H4 (cell line): Measurements from ENCODE around the gene DDI2. TPM values are rescaled to one million over a fixed set of nuclear protein-coding genes. Genes with fewer than 3 reads are reported as not detected.
"Not testable (repeated sequence)": the region's sequence is repeated elsewhere in the genome, so short reads cannot be mapped to it uniquely, and the experiment has no call there.

Experiments used
- DNase-seq: peaks from one replicate; pipeline ENCODE4 v3.0.0-alpha.2; 2015; ENCODE audit warnings: low spot score
- total RNA-seq: library from RNA; depleted of rRNA; stranded (reverse); fragments of >200 nt; shearing (Covaris generic); gene quantifications from 2 replicates; pipeline ENCODE4 v1.2.3, GENCODE V29; 2014

Gene DDI2
- total RNA-seq, 1 experiment from 2014 or later = 4.5 TPM

- no peak for DNase-seq
These were observed 19.2 kb downstream of the DDI2 start for GRCh38 chr1:15636436-15636835.

- no peak for DNase-seq
These were observed 20.6 kb downstream of the DDI2 start for GRCh38 chr1:15637826-15638225.

- no peak for DNase-seq
These were observed 22.0 kb downstream of the DDI2 start for GRCh38 chr1:15639262-15639661.

- DNase-seq = no peak
These were observed 22.7 kb downstream of the DDI2 start for GRCh38 chr1:15639931-15640330.

- DNase-seq = no peak
These were observed 23.4 kb downstream of the DDI2 start for GRCh38 chr1:15640667-15641066.

- DNase-seq = no peak
These were observed 32.7 kb downstream of the DDI2 start for GRCh38 chr1:15649937-15650336.

- no peak for DNase-seq
These were observed 33.2 kb downstream of the DDI2 start for GRCh38 chr1:15650433-15650832.

- not testable (repeated sequence) for DNase-seq
These were observed 34.9 kb downstream of the DDI2 start for GRCh38 chr1:15652130-15652529.

GRCh38 chr1:15654091-15654690 is 36.9 kb downstream of the DDI2 start:
- DNase-seq = no peak

- no peak for DNase-seq
These were observed 39.2 kb downstream of the DDI2 start for GRCh38 chr1:15656464-15656863.

- no peak for DNase-seq
These were observed 39.8 kb downstream of the DDI2 start for GRCh38 chr1:15657021-15657420.

- no peak for DNase-seq
These were observed 42.9 kb downstream of the DDI2 start for GRCh38 chr1:15660151-15660550.

GRCh38 chr1:15662477-15662876 is 45.2 kb downstream of the DDI2 start:
- DNase-seq = no peak

GRCh38 chr1:15663925-15664324 is 46.7 kb downstream of the DDI2 start:
- no peak for DNase-seq

- no peak for DNase-seq
These were observed 50.1 kb downstream of the DDI2 start for GRCh38 chr1:15667362-15667761.

- DNase-seq = no peak
These were observed 51.0 kb downstream of the DDI2 start for GRCh38 chr1:15668089-15668754.

GRCh38 chr1:15669074-15669473 is 51.8 kb downstream of the DDI2 start:
- DNase-seq = no peak

GRCh38 chr1:15669864-15670263 is 52.6 kb downstream of the DDI2 start:
- no peak for DNase-seq

- no peak for DNase-seq
These were observed 54.2 kb downstream of the DDI2 start for GRCh38 chr1:15671430-15671829.

- no peak for DNase-seq
These were observed 57.3 kb downstream of the DDI2 start for GRCh38 chr1:15674386-15675159.

GRCh38 chr1:15676010-15676409 is 58.8 kb downstream of the DDI2 start:
- DNase-seq = no peak

GRCh38 chr1:15676688-15677661 is 59.7 kb downstream of the DDI2 start:
- DNase-seq = no peak
